Astrocyte of the cerebellum (primary cell): ENCODE measurements around the gene GRM5.

Experiments
- DNase-seq: peaks from one replicate; pipeline ENCODE4 v3.0.0-alpha.2; 2011; ENCODE audit warnings: low read depth
- H3K4me3 ChIP-seq: 2 replicates; pipeline ENCODE4 v1.5.1; 2011; ENCODE audit warnings: mild to moderate bottlenecking, low read depth, low read length, moderate library complexity
- in situ Hi-C: cut with HindIII; loops from 2 replicates; pipeline ENCODE4 v1.10.0; 2017; ENCODE audit warnings: low sequenced_read_pairs
- TF ChIP-seq, protein P1 (sequence below): IDR thresholded peaks from 2 replicates; pipeline ENCODE4 v1.5.1; 2012; ENCODE audit warnings: low read length, low read depth, moderate library complexity, mild to moderate bottlenecking; ENCODE audit errors: missing control alignments

GRM5 gene

DNA sequence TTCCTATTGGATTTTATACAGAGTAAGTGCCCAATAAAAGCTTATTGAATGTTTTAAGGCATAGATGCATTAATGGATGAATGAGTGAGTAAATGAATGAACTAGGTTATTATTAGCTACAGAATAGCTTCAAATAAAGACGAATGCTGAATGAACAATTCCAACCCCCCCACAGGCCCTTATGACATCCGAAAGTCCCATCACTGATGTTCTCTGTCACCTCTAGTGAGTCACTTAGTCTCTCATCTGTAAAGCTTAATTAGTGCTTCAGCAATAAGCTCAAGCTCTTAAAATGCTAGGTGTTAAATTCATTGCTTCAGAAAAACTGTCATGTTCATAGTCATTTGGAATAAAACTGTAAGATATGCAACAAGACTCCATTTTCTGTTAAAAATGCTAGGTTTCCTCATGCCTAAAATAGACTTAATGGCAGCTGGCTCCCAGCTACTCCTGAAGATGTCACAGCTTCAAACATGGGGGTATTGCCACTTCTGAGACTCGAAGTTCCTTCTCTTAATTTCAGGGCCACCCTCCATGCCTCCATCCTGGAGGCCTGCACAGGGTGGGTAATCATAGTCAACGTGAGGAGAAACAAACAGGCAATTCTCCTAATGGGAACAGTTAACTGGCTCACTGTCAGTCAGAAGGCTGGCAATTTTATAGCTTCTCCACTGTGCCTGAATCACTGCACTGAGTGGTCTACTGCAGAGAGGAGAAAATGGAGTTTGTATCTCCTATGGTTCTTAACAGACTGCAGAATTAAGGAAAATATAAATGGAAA lies 373.3 kb downstream of the GRM5 start:
- DNase-seq, result no peak
- TF ChIP-seq, protein P1, sequence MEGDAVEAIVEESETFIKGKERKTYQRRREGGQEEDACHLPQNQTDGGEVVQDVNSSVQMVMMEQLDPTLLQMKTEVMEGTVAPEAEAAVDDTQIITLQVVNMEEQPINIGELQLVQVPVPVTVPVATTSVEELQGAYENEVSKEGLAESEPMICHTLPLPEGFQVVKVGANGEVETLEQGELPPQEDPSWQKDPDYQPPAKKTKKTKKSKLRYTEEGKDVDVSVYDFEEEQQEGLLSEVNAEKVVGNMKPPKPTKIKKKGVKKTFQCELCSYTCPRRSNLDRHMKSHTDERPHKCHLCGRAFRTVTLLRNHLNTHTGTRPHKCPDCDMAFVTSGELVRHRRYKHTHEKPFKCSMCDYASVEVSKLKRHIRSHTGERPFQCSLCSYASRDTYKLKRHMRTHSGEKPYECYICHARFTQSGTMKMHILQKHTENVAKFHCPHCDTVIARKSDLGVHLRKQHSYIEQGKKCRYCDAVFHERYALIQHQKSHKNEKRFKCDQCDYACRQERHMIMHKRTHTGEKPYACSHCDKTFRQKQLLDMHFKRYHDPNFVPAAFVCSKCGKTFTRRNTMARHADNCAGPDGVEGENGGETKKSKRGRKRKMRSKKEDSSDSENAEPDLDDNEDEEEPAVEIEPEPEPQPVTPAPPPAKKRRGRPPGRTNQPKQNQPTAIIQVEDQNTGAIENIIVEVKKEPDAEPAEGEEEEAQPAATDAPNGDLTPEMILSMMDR, result no peak
- no peak overlapping the region for H3K4me3 ChIP-seq
- in situ Hi-C loops, result no loop called here

DNA sequence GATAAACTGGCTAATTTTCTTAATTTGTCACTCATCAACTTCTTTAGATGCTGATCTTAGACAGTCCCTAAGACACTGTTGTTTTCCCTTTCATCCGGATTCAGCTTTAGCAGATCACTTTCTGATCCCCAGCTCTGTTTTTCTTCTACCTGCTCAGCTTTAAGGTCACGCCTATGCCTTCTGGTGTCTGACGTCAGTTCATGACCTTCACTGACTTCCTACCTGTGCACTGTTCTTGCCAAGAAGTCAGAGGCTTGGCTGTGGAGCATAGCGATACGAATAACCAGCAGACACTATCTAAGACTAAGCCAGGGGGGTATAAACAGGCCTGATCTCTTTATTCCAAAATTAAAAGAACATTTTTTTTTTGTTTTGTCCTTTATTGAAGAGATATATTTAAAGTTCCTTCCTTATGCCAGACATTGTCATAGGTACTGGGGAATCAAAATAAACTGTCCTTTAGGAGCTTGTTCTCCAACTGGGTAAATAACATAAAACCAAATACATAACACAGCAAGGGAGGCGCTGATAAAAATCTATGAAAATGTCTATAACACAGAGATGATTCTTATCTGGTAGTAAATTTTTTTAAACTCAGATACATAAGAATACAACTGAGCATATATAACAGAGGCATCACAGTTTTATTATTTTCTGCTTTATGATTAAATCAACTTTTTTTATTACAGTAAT lies 376.1 kb downstream of the GRM5 start:
- no peak for DNase-seq
- TF ChIP-seq, protein P1, result no peak
- H3K4me3 ChIP-seq, result no peak overlapping the region
- in situ Hi-C loops, result no loop called here

DNA sequence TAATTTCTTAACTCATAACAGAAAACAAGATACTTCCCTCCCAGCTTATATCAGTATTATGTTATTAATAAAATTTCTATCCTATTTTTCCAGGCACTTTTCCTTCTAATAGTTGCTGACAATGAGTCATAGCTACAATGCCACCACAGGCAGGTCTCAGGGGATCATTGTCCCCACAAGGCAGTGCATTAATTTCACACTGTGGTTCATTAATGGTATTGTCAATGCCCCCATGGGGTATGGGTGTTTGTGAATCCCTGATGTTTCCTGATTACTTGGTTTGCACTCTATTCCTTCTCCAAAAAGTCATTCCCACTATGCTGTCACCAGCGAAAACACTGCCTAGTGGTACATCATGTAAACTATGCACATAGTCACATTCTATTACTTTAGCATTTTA lies 382.8 kb downstream of the GRM5 start:
- DNase-seq, result no peak
- TF ChIP-seq, protein P1, result no peak
- in situ Hi-C loops, result no loop called here
- no peak overlapping the region for H3K4me3 ChIP-seq

DNA sequence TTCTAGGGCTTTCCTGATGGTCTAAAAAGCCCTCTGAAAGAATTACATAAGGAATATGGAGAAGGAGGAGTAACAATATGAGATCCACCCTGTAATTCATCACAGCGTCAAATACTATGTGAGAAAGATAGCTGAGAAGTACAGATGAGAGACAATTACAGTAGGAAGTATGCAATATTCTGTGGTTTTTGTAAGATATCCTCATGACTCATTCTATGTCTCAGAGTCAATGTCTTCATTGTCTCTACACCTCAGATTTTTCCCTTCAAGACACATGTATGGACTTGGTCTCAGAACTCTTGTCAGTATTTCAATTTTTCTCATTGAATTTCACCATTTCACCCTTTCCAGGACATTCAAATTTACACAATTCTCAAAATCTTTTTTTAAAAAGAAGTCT lies 385.0 kb downstream of the GRM5 start:
- in situ Hi-C loops, result no loop called here
- TF ChIP-seq, protein P1, result no peak

DNA sequence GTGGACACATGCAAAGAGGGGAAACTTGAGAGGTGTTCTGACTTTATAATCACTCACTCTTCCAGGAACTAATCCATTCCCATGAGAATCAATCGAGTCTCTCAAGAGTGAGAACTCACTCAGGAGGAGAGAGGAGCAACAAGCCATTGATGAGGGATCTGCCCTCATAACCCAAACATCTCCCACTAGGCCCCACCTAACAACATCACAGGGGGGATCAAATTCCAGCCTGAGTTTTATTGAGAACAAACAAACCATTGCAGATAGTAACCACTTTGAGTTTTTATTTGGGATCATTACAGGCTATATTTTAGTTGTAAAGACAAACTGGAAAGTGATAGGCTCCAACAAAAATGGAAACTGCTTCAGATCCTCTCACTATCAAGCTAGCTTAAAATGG lies 399.4 kb downstream of the GRM5 start:
- in situ Hi-C loops, result no loop called here
- no peak for DNase-seq
- no peak overlapping the region for H3K4me3 ChIP-seq
- TF ChIP-seq, protein P1, result no peak

More for the DNA sequence above, 385.0 kb downstream of the GRM5 start:
- no peak for DNase-seq
- no peak overlapping the region for H3K4me3 ChIP-seq

DNA sequence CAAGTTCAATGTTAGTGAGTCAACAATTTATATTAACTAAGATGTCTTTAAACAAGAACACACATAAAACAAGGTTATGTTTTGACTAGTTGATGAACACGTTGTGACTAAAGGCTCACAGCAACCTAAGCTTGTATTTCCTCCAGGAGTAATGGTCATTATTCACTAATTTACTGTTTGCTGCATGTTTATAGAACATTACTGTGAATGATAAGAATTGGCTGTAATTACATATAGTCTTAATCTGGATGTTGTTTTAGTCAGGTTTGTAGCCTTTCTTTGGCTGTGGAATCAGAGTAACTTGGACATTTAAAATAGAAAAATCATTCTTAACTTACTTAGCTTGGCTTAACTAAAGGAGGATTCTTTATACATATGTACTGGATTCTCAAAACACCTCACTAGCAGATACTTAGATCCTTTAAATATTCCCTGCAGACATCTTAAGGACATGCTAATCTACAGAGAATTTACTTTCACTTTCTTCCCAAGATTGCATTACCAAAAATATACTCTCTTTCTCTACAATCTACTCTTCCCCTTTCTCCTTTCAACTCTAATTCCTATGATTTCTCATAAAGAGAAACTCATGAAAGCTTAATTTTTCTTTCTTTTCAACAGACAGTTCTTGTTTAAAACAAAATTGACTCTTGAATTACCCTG lies 408.6 kb downstream of the GRM5 start:
- in situ Hi-C loops, result no loop called here
- TF ChIP-seq, protein P1, result no peak
- H3K4me3 ChIP-seq, result no peak overlapping the region
- no peak for DNase-seq
